HuH-7.5 (cell line): ENCODE measurements around the gene ACSBG1.

Experiments used
- DNase-seq: peaks from one replicate; pipeline ENCODE4 v3.0.0; 2011; ENCODE audit warnings: low spot score

ACSBG1 gene, protein sequence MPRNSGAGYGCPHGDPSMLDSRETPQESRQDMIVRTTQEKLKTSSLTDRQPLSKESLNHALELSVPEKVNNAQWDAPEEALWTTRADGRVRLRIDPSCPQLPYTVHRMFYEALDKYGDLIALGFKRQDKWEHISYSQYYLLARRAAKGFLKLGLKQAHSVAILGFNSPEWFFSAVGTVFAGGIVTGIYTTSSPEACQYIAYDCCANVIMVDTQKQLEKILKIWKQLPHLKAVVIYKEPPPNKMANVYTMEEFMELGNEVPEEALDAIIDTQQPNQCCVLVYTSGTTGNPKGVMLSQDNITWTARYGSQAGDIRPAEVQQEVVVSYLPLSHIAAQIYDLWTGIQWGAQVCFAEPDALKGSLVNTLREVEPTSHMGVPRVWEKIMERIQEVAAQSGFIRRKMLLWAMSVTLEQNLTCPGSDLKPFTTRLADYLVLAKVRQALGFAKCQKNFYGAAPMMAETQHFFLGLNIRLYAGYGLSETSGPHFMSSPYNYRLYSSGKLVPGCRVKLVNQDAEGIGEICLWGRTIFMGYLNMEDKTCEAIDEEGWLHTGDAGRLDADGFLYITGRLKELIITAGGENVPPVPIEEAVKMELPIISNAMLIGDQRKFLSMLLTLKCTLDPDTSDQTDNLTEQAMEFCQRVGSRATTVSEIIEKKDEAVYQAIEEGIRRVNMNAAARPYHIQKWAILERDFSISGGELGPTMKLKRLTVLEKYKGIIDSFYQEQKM

DNA sequence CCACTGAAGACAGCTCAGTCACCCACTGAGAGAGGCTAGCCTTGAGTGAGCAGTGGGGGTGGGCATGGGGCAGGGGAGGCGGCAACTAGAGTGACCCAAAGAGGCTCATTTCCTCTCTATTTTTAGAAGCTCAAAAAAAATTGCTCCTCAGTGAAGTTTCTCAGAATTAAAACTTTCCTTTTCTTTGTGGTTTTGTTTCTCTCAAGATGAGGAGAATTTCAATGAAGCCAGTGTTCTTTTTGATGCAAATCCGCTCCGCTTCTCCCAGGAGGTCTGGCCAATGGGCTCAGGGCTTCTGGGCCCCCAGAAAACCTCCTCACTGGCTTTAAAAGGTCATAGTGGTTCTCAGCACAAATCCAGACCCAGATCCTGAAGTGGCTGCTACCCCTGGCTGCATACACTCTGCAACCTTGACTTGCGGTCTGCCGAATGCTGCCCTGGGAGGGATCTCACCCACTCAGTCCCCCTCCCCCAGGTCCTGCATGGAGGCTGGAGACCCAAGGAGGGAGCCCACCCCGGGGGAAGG is at the start of gene ACSBG1:
ACSBG1 (minus strand) TSS at position 51 of the 526 bp plus-strand sequence. CDS start 64 bp downstream, outside the sequence.
- DNase-seq = no peak

DNA sequence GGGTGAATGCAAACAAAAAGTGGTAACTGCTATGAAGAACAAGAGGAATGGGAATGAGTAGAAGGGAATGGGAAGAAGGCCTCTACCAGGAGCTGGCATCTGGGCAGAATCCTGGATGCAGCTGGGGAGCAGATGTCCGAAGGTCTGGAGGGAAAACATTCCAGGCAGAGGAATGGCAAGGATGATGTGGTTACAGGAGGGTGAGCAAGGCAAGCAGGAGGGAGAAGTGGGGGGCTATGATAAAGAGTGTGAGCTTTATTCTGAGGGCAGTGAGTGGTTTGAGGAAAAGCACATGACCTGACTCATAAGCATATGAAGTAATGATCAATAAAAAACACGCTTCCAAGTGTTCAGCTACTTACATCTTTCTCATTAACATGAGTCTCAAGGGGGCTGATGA is 48.0 kb upstream of the ACSBG1 start:
- no peak for DNase-seq

DNA sequence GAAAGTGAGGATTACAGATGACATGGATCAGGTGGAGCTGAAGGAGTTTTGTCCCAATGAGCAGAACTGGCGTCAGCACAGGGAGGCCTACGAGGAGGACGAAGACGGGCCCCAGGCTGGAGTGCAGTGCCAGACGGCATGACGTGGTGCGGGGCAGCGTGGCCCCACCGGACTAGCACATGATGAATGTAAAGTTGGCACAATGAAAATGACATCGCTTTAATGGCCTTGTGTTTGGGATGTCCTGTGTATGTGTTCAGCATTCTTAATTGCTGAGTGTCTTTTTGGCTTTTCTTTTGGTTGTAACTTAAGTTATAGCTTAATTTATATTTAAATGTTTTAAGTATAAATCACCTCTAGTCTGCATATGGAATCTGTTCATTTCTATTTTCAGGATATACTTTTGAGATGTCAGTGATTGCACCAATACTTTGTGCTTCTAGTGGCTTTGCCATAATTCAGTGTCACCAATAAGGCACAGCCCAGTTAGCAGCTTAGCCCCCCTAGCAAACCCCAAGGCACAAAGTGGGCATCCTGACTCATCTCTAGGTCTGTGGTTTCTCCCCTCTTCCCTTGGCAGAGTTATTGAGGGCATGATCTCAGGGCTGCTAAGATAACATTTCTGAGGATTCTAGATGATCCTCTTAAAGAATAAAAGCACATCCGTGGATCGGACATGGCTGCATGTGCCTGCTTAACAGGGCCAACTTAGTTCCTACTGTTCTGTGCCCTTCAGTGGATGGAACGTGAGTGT is 46.1 kb upstream of the ACSBG1 start:
- DNase-seq = no peak

DNA sequence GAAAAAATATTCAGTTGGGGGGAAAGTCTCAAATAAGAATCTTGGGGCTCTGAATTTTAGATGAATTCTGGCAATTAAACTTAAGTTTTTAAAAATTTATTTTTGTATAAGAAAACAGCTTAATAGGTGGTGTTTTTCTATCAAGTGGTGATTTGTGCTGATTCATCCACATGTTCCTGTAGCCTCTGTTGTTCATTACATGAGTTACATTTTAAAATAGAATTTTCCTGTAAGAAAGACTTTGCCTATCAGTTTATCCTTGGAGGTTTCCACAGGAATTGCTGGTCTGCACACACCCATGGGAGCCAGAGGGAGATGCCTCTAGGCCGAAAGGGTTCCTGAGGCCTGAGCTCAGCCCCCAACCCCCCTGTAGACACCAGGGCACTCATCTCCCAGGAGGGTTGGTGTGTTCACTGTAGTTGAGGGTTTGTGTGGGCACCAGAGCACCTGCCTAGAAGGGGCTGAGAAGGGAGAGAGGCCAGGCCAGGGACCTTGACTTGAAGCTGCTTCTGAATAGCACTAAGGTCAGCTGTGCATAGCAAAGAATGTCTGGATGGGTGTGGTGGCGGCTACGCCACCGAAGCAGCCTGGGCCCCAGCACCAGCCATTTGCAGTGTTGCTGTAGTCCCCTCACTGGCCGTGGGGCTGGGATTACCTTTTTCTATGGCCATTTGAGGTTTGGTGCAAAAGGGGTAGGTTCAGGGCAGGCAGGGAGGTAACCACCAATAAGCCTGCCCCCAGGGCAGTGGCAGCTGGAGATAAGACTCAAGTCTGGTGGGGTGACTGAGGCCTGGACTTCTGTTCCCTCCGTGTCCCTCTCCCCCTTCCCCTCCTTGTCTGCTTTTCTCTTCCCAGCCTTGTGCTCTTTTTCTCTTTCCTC is 41.9 kb upstream of the ACSBG1 start:
- DNase-seq = no peak

DNA sequence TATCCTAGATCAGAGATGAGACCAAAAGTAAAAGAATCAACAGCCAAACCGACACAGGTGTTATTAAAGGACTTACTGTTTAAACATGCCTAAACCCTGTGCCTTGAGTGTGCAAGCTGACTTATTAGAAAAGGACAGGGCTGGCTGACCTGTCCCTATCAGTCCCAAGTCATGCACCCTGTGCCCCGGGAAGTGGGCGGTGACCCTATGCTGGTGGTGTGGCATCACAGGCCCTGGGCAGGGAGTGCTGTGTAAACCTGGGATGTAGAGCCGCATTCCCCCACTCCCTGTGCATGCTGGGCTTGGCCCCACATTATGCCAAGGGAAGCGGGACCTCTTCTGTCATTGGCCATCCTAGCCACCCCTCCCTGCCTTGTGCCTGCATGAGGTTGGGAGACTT is 40.6 kb upstream of the ACSBG1 start:
- no peak for DNase-seq

DNA sequence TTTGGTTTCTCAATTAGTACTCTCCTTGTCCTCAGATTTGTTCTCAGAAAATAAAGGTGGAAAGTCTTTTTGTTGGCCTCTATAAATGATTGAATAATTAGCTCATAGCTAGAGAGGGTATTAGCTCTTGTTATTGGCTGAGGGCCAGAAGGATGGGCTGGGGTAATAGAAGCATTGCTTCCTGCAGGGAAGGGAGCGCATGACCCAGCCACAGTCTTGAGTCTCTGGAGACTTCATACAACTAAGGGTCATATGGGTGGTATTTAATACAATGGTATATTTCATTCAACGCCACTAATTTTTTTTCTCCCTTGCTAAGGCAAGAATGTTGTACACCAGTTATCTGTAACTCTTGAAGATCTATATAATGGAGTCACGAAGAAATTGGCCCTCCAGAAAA is 38.4 kb upstream of the ACSBG1 start:
- DNase-seq = no peak

DNA sequence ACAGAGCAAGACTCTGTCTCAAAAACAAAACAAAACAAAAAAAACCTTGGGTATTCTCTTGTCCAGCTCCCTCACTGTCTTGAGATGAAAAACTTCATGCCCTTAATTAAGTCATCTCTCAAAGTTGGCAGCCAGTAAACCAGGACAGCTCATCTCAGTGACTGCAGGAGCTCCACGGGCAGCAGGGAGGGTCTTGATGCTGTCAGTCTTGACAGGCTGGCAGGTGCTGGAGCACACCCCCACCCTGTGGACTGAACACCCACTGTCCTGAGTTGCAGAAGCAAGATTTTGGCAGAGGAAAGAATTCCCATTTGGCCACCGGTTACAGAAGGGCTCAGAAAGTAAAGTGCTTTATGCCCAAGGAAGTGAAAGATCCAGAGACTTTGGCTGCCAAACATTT is 38.0 kb upstream of the ACSBG1 start:
- no peak for DNase-seq

DNA sequence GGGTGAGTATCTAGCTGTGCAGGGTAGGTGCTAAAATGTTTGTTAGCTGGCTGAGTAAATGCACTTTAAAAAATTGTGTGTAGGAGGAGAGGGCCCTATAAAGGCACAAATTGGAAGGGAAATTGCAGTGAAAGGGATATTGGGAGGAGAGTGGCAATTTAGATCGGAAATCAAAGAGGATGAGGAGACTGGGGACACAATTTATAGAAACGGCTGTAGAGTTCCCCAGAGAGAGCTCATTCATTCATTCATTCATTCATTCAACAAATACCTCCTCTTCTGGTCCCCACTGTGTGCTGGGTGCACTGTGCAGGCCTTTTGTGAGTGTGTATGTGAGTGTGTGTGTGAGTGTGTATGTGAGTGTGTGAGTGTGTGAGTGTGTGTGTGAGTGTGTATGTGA is 32.4 kb upstream of the ACSBG1 start:
- no peak for DNase-seq

DNA sequence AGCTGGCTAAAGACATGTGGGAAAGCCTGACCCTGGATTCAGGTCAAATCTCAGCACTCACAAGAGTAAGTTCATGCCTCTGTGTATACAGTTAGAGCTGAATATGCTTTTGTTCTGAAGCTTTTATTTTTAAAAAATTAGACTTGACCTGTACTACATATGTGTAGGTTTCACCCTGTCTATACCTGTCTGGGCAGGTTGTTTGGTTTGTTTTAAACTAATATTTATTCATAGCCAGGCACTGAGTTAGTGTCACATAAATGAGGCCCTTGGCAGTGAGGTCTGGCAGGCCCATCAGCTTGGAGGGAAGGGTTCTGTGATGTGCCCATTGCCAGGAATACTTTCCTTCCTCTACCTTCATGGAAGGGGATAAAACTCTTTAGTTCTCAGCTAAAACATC is 31.9 kb upstream of the ACSBG1 start:
- DNase-seq = no peak

DNA sequence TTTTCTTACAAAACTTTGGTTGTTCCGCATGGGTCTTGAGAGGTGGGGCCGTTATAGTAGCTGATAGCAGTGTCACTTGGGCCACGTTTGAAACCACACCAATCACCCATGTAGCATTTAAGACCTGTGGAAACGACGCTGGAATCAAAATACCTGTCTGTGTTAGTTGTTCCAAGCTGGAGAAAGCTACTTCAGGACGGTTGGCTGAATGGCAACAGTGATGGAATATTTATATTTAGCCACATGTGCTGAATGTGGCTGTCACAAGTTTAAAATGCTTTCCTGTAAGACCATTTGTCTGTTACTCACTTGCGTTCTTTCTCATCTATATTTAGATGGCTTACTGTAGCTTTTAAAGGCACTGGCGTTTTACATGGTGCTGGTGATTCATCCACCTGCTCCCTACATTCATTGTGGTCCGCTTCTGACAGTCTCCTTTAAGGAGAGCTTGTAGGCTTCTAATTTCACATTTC is 31.4 kb upstream of the ACSBG1 start:
- DNase-seq = no peak

DNA sequence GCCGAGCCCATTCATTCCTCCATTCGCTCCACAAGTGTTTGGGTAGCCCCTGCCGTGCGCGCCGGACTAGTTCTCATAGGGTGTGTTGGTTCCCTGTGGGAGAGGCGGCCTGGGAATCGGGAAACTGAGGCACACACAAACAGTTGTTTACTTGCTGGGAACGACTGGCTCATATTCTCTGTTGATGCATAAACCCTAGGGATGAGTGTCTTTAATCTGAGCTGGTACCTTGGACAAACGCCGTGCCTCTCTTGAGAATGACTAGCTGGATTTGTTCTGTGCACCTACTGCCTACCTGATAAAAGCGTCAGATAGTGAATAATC is 30.7 kb upstream of the ACSBG1 start:
- DNase-seq = no peak

DNA sequence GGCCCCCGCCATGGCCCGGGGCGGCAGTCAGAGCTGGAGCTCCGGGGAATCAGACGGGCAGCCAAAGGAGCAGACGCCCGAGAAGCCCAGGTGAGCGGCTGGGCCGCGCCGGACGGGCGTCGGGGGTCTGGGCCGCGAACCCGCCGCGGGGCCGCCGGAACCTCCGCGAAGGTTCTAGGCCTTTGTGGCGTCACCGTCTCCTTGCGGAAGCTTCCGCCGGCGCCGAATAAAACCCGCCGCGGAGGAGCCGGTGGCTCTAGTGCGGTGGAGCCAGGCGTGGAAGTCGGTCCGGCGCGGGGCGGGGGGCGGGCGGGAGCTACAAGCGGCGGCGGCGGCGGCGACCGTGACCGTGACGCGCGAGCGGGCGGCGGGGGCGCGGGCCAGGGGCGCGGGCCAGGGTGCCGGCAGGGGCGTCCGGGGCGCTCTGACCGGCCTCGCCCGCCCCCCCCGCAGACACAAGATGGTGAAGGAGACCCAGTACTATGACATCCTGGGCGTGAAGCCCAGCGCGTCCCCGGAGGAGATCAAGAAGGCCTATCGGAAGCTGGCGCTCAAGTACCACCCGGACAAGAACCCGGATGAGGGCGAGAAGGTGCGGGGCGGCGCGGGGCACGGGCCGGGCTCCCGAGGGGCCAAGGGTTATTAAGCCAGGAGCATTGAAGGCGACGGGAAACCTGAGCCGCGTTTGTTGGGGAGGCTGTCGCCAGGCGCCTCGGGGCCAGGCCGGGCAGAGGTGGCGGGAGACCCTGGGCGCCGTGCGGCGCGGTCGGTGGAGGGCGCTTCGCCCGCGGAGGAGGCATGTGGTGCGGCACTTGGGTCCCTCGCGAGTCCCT is 30.2 kb upstream of the ACSBG1 start, which contains the start of gene DNAJA4:
DNAJA4 (plus strand) TSS at position 259 of the 833 bp plus-strand sequence; CDS start at position 461, 202 bp downstream.
- no peak for DNase-seq

DNA sequence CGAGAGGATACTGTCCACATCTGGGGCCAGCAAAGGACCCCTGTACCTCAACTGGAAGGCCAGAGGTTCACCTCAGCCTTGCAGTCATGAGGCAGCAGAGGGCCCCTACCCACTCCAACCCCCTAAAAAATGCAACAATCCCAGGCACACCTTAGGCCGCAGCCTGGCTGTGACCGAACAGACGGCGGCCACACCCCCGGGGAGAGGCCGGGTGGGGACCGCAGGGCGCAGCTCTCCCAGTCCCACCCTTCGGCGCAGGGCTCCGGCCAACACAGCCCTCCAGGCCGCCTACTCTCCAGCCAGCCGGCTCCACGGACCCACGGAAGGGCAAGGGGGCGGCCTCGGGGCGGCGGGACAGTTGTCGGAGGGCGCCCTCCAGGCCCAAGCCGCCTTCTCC is 29.5 kb upstream of the ACSBG1 start:
- DNase-seq = no peak

DNA sequence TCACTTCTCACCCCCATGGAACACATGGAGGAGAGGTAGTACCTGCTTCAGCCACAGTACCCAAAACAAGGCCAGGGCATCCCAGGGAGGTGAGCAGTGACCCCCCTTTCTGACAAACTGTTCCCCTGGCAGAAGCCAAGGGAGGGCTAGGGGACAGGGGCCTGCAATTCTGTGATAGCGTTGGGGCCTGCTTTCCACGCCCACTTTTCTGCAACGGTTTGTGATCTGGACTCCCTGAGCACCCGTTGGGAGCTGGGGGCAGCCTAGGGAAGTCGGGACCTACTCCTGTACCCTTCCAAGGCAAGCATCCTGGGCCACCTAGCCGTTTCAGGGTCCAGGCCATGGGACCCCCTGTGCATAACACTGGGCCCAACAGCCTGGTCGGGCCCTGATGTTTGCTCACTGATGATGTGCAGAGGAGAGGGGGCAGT is 29.0 kb upstream of the ACSBG1 start:
- no peak for DNase-seq

DNA sequence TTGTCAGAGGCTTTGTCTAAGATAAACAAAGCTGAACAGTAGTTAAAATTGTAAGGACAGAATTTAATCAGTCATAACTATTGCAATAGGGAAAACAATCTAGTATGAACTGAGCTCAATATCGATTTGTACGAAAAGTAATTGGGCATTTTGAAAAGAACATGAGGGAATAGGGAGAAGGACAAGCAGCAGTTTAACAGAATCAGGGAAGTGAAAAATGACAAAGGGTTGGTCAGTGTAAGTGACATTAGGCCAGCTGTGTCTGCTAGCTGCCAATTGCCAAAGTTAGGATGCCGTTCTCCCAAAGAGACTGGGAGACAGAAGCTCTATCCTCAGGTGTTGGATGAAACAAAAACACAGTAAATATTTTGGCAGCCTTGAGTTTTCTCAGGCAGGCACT is 26.7 kb upstream of the ACSBG1 start:
- no peak for DNase-seq

DNA sequence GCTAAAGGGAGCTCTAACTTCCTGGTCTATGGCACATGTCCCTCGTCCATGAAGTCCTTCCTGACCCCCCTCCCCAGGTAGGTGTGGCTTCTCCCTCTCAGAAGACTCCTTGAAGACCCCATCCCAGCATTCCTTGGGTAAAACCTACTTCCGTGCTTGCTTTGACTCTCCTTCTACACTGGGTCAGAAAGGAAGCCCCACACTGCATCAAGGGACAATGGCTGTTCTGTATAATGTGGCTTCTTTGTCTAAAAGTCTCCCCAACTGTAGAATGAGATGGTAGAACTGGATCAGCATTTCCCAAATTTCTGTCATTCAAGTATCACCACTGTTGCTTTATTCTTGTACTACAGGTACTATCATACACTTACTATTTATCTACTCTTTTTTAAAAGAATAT is 26.1 kb upstream of the ACSBG1 start:
- DNase-seq = no peak

DNA sequence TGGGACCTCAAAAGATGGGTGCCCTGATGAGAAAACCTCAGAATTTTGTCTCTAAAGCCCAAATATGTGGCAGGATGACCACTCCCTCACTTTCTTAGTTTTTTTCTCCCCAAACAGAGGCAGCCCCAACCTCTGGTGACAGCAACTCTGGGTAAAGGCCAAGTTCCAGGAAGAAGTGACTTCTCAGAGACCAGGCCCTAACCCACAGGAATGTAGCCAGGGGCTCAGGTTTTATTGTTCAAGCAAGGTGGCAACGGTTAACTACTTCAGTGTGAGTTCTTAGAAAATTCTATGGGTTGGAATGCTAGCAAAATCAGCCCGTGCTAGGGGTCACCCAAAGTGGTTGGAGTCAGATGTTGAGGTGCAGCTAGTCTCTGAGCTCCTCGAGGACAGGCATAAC is 24.9 kb upstream of the ACSBG1 start:
- no peak for DNase-seq

DNA sequence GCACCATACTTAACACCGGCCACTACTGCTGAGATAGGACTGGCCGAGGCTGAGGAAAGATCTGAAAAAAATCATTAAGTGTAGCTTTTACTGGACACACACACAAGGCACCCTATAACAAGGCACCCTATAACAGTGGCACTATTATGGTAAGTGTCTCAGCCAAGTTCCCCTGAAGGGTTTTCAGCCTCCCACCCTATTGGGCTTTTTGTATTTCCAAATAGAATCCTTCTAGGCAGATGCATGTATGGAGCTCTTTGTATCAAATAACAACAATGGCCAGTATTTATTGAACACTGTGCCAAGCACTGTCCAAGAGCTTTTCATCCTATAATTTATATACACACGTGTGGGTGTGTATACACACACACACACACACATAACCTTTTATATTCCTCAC is 23.3 kb upstream of the ACSBG1 start:
- no peak for DNase-seq

DNA sequence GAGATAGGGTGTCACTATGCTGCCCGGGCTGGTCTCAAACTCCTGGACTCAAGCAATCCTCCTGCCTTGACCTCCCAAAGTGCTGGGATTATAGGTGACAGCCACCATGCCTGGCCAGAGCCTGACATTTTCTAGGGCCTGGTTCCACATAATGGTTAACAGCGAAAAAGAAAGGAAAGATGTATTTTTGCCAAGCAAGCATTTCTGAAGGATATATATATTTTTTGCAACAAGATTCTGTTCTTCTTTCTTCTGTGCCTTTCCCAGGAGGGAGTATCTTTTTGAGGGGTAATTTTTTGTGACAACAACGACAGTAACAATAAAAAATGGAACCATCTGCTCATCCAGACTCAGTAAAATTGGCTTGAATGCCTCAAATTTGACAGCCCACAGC is 21.7 kb upstream of the ACSBG1 start:
- no peak for DNase-seq

DNA sequence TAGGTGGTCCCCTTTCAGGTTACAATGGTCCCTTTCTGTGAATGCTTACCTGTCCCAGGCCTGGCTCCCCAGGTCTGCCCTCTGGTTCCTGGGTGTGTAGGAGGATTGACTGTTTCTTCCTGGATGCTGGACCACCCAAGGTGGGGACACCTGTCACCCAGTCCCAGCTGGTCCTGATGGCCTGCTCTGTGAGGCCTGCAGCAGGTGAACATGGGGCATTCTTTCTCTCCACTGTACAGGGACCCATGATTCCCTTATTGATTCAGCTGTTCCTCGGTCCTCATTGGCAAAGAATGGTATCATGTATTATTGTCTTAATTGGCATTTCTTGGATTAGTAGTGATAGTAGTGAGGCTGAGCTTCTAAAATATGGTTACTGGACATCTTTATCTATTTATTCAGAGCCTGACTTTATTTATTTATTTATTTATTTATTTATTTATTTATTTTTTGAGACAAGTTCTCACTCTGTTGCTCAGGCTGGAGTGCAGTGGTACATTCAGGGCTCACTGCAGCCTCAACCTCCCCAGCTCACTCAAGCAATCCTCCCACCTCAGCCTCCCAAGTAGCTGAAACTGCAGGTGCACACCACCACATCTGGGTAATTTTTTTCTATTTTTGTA is 21.2 kb upstream of the ACSBG1 start:
- DNase-seq = no peak
